ENCODE results near the gene TMEM145.

DNA sequence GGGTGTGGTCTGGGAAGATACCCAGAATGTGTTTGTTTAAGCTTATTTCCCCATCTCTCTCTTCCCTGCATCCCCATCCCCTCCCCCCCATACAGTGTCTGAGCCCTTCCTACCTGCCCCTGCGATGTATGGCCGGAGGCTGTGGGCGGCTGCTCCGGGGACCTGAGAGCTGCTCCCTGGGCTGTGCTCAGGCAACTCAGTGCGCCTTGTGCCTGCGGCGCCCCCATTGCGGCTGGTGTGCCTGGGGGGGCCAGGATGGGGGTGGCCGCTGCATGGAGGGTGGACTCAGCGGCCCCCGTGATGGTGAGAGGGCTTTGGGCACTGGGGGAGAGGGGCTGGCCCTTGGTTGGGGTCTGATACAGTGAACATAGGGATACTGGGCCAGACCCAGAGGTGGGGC lies 55.3 kb downstream of the TMEM145 start:
- TF ChIP-seq POLR2AphosphoS5 (IDR thresholded peaks at IDR 0.05), result no peak
- TF ChIP-seq, protein P1, sequence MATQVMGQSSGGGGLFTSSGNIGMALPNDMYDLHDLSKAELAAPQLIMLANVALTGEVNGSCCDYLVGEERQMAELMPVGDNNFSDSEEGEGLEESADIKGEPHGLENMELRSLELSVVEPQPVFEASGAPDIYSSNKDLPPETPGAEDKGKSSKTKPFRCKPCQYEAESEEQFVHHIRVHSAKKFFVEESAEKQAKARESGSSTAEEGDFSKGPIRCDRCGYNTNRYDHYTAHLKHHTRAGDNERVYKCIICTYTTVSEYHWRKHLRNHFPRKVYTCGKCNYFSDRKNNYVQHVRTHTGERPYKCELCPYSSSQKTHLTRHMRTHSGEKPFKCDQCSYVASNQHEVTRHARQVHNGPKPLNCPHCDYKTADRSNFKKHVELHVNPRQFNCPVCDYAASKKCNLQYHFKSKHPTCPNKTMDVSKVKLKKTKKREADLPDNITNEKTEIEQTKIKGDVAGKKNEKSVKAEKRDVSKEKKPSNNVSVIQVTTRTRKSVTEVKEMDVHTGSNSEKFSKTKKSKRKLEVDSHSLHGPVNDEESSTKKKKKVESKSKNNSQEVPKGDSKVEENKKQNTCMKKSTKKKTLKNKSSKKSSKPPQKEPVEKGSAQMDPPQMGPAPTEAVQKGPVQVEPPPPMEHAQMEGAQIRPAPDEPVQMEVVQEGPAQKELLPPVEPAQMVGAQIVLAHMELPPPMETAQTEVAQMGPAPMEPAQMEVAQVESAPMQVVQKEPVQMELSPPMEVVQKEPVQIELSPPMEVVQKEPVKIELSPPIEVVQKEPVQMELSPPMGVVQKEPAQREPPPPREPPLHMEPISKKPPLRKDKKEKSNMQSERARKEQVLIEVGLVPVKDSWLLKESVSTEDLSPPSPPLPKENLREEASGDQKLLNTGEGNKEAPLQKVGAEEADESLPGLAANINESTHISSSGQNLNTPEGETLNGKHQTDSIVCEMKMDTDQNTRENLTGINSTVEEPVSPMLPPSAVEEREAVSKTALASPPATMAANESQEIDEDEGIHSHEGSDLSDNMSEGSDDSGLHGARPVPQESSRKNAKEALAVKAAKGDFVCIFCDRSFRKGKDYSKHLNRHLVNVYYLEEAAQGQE (IDR thresholded peaks at IDR 0.05; ENCODE audit: borderline replicate concordance), result no peak
- TF ChIP-seq, protein P2, sequence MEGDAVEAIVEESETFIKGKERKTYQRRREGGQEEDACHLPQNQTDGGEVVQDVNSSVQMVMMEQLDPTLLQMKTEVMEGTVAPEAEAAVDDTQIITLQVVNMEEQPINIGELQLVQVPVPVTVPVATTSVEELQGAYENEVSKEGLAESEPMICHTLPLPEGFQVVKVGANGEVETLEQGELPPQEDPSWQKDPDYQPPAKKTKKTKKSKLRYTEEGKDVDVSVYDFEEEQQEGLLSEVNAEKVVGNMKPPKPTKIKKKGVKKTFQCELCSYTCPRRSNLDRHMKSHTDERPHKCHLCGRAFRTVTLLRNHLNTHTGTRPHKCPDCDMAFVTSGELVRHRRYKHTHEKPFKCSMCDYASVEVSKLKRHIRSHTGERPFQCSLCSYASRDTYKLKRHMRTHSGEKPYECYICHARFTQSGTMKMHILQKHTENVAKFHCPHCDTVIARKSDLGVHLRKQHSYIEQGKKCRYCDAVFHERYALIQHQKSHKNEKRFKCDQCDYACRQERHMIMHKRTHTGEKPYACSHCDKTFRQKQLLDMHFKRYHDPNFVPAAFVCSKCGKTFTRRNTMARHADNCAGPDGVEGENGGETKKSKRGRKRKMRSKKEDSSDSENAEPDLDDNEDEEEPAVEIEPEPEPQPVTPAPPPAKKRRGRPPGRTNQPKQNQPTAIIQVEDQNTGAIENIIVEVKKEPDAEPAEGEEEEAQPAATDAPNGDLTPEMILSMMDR (IDR thresholded peaks at IDR 0.05; ENCODE audit: poor library complexity, severe bottlenecking), result no peak
